ENCODE data around the gene USP46.

DNA sequence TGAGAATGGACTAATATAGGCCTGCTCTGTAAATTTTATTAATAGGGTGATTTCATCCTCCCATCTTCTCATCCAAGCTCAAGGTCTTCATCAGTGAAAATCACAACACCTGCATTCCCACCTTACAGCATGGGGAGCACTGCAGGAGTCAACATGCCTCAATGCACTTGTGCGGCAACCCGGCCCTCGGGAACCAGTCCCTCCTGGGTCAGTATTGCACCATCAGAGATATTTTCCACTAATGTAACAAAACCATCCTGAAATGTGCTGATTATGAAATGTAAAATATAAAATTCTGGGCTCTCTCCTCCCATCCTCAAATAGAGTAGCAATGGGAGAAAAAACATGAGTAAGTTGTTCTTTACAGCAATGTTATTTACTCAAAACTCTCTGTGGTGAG, 13.0 kb downstream of the USP46 start:
- TF ChIP-seq CTCF (IDR thresholded peaks at IDR 0.05 in 8 of 11, conservative IDR thresholded peaks at IDR 0.05 in 3 of 11) (no peak), POLR2A (IDR thresholded peaks at IDR 0.05) (no peak), POLR2AphosphoS5 (IDR thresholded peaks at IDR 0.05) (no peak)

All from spleen (tissue), 7 donors.